ENCODE results near the gene MAP7D2.

Gene MAP7D2

DNA sequence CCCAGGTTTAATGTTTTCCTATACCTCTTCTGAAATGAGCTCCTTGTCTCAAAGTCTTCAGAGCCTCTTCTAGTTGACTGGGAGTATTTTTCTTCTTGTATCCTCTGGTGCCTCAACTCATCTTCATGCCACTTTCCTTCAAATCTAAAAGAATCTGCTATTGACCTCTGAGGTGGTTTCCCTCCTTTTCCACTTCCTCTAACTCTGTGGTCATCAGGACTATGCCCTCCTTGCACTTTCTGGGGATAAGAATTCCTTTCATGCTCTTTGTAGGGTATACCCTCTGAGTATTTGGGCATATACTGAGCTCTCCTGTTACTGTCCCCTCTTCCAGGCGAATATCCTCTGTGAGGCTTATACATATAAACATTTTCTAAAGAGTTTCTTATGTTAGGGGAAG is 150.7 kb downstream of the MAP7D2 start:
- DNase-seq (ENCODE audit: low read depth in 2 of 2), result no peak

DNA sequence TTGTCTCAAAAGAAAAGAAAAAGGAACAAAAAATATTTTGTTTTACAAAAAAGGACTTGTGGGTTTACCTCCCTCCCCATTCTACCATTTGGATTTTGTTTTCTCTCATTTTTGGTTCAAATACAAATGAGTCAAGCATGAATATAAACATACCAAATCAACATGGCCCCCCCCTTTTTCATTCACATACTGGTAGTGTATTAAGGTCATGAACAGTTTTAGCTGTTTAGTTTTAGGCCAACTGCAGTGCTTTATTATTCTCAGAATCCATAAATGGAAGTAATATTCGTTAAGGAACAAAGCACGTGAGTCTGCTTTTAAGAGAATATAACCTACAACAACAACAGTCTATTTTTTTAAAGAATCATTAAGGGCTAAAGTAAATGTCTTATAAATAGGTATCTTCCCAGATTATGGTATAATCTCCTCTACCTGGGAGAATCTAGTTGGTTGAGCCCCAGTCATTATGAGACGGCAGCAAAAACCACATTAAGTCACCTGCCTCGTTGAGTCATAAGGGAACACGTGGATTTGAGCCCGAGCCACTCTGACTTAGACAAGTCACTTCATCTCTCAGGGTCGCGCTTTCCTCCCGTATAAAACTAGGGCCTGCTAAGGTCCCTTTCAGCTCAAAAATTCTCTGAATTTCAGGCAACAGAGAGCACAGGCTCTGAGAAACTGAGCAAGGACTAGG is 152.5 kb downstream of the MAP7D2 start:
- DNase-seq (ENCODE audit: low read depth in 2 of 2), result no peak

DNA sequence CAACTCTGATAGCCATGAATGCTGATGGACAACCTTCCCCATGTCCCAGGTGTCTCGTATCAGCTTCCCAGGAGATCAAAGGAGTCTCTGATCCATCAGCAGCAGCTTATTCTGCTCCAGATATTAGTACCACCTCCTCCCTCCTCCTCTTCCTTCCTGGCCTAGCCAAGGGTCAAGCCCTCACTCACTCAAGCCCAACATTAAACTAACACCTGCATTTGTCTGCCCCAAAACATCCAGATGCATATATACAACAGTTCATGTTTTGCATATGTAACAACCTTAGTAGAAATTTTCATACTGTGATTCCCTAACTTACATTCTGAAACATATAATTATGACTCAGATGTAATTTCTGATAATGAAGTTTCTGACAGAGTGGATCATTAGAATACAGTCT is 155.8 kb downstream of the MAP7D2 start:
- DNase-seq (ENCODE audit: low read depth in 2 of 2), result no peak

DNA sequence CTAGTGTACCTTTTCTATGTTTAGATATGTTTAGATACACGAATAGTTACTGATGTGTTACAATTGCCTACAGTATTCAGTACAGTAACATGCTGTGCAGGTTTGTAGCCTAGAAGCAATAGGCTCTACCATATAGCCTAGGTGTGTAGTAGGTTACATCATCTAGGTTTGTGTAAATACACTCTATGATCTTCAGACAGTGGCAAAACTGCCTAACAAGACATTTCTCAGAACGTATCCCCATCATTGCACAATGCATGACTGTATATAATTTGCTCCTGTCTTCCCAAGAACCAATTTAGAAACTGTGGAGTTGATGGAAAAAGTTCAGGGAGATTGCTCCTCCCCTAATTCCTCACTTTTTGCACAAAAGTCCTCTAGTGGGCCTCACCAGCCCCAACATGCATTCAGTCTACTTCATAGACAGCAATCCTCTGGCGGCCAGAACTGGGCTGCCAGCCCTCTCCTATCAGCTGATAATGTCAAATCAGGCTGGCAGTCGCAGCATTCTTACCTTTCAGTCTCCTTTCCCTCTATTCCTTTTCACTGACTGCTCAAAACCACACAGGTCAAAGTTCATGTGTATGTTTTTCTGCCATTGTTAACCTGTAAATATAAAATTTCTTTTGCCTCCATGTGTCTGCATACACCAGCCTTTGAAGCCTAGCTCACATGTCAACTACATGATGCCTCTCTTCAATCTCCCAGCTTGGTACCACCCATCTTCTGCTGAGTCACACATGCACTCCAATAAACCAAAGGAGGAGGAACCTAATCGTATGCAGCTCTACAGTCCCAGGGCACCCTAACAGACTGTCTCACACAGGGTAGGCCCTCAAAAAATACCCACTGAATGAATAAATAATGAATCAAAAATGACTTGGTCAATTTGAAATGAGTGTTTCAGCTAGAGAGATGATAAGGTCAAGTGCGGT is 157.9 kb downstream of the MAP7D2 start:
- DNase-seq (ENCODE audit: low read depth in 2 of 2), result no peak

DNA sequence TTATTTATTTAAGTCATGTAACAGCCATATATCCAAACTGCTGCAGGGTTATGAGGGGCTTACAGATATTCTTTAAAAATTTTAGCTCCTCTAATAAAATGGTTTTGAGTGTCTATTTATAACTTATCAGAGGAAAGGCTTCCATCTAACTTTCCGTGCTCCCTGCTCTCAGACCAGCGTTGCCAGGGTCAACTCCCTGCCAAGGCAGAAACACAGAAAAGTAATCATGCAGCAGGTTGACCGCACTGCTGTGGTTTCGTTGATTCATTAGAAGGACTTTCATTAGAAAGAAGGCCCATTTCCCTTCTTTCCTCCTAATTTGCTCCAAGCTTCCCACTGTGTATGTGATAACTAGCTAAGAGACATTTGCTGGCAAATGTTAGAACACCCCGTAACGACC is 159.8 kb downstream of the MAP7D2 start:
- DNase-seq (ENCODE audit: low read depth in 2 of 2), result no peak
